Esophagus (tissue), 2 donors: Measurements from ENCODE around the gene HAUS5. TPM values are rescaled to one million over a fixed set of nuclear protein-coding genes. Genes with fewer than 3 reads are reported as not detected.
A peak's percentile ranks its signal among the peaks of the same experiment; 100 is the strongest.

Experiments
- H3K27ac ChIP-seq, 2 donors: one replicate each; pipeline ENCODE4 v1.5.1; 2013; ENCODE audit warnings: low read depth in 2 of 2, mild to moderate bottlenecking in 2 of 2, inconsistent platforms in 1 of 2, low read length in 1 of 2, moderate library complexity in 1 of 2
- H3K27me3 ChIP-seq, 2 donors: one replicate each; pipeline ENCODE4 v1.6.1; 2013; ENCODE audit warnings: low read length in 2 of 2, control low read depth in 1 of 2, mild to moderate bottlenecking in 1 of 2; ENCODE audit not compliant: insufficient read depth in 2 of 2, control insufficient read depth in 1 of 2
- H3K36me3 ChIP-seq, 2 donors: one replicate each; pipeline ENCODE4 v1.6.1; 2013; ENCODE audit warnings: low read length in 1 of 2; ENCODE audit not compliant: control insufficient read depth in 2 of 2, insufficient read depth in 2 of 2
- H3K4me1 ChIP-seq, 2 donors: one replicate each; pipeline ENCODE4 v1.6.1; 2013; ENCODE audit warnings: low read length in 1 of 2; ENCODE audit not compliant: control insufficient read depth in 2 of 2, insufficient read depth in 2 of 2
- H3K4me3 ChIP-seq, 2 donors: one replicate each; pipeline ENCODE4 v1.5.1; 2013; ENCODE audit warnings: low read length in 2 of 2, mild to moderate bottlenecking in 2 of 2, low read depth in 1 of 2, moderate library complexity in 1 of 2
- H3K9me3 ChIP-seq, 2 donors: one replicate each; pipeline ENCODE4 v1.6.1; 2013; ENCODE audit warnings: mild to moderate bottlenecking in 2 of 2, low read depth in 1 of 2, low read length in 1 of 2, moderate library complexity in 1 of 2; ENCODE audit not compliant: control insufficient read depth in 2 of 2, insufficient read depth in 1 of 2
- WGBS, 2 donors: extraction: QIAGEN DNeasy Blood & Tissue Kit; methylation state at CpG; one replicate each; pipeline ENCODE4 v1.1.7; 2013; 5-methylcytosine and 5-hydroxymethylcytosine counted together
- polyA plus RNA-seq, 2 donors: library from polyadenylated mRNA; stranded (reverse); fragments of 200-250 nt; gene quantifications; one replicate each; pipeline ENCODE4 v1.2.3, GENCODE V29; 2013
- donor health status: healthy with polysubstance abuse.
- donor health status: Bipolar disorder and iron deficiency.

The HAUS5 gene, protein sequence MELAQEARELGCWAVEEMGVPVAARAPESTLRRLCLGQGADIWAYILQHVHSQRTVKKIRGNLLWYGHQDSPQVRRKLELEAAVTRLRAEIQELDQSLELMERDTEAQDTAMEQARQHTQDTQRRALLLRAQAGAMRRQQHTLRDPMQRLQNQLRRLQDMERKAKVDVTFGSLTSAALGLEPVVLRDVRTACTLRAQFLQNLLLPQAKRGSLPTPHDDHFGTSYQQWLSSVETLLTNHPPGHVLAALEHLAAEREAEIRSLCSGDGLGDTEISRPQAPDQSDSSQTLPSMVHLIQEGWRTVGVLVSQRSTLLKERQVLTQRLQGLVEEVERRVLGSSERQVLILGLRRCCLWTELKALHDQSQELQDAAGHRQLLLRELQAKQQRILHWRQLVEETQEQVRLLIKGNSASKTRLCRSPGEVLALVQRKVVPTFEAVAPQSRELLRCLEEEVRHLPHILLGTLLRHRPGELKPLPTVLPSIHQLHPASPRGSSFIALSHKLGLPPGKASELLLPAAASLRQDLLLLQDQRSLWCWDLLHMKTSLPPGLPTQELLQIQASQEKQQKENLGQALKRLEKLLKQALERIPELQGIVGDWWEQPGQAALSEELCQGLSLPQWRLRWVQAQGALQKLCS
- polyA plus RNA-seq: 10 to 100 TPM; 10.1 to 24.1 TPM

GRCh38 chr19:35612559-35613321, at the start of gene HAUS5:
HAUS5 (plus strand) TSS chr19:35612735; CDS start chr19:35612795, 60 bp downstream.
- Histone ChIP-seq H3K27ac (peak within 1 kb of the TSS; percentile 50 to 85), H3K4me3 (peak within 1 kb of the TSS; percentile 68 to 82)

DNA sequence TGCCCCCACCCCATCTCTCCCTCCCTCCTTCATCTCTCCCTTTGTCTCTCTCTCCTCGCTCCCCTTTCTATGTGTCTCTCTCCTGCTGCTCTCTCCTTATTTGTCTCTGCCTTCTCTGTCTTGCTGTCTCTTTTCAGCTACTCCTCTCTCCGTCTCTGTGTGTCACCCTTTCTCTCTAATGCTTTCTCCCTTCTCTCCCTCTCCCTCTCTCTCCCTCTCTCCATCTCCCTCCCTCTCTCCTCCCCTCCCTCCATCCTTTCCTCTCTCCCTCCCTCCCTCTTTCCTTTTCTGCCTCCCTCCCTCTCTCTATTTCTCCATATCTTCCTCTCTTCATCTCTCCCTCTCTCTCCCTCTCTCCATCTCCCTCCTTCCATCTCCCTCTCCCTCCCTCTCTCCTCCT, 49.8 kb upstream of the HAUS5 start:
- no peak overlapping the region for H3K27ac ChIP-seq
- H3K36me3 ChIP-seq: no peaks in the 10 kb centered on the region
- no peak overlapping the region for H3K4me3 ChIP-seq
- no peaks in the 10 kb centered on the region for H3K9me3 ChIP-seq
- H3K4me1 ChIP-seq: peaks cover 3 to 13% of the 10 kb centered on the region in 2 donors
- WGBS, 2 donors: 59 to 63% methylated on average over 2 of the region's 2 CpGs
- H3K27me3 ChIP-seq: peaks cover 0 to 9% of the 10 kb centered on the region in 2 donors

More at GRCh38 chr19:35612559-35613321, at the start of gene HAUS5:
- Histone ChIP-seq H3K36me3 (peaks cover 0 to 3% of the 10 kb centered on the region in 2 donors), H3K9me3 (no peaks in the 10 kb centered on the region), H3K27me3 (no peaks in the 10 kb centered on the region), H3K4me1 (peaks cover 4 to 5% of the 10 kb centered on the region in 2 donors)
- 1% methylated on average over 47 of the region's 47 CpGs for WGBS, 2 donors

DNA sequence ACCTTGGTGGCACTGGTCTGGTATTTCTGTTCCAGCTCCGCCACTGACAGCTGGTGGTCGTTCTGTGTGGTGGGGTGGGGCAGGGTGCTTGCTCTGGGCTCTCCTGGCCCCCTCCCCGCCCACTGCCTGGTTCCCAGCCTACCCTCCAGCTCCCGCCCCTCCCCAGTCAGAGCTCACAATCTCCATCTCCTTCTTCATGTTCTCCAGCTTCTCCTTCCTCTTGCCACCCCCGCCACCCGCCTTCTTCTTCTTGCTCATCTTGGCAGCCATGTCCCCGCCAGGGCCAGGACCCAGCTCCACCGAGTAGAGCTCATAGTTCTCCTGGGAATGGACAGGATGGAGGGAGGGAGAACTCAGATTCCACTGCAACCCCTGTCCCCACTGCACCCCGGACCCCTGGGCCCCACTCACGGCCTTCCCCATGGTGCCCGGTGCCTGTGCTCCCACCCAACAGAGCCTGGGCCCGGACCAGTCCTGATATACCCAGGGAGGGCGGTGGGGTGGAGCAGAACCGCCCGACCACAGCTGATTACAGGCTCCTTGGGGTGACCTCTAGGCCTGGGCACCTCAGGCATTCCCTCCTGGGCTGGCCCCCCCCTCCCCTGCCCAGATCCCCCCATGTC, 49.2 kb upstream of the HAUS5 start, which contains the start of gene ATP4A:
TSS of gene ATP4A (minus strand) at position 452 of the 623 bp plus-strand sequence. CDS start at position 423, 29 bp downstream.
- WGBS, 2 donors: 69 to 70% methylated on average over 15 of the region's 15 CpGs
- Histone ChIP-seq H3K9me3 (no peaks in the 10 kb centered on the region), H3K36me3 (no peaks in the 10 kb centered on the region), H3K4me3 (no peak within 1 kb of the TSS), H3K4me1 (peaks cover 0 to 7% of the 10 kb centered on the region in 2 donors), H3K27me3 (peaks cover 0 to 6% of the 10 kb centered on the region in 2 donors), H3K27ac (no peak within 1 kb of the TSS)

GRCh38 chr19:35565016-35565856, 47.3 kb upstream of the HAUS5 start:
- 63 to 74% methylated on average over 12 of the region's 12 CpGs for WGBS, 2 donors
- H3K27me3 ChIP-seq: no peaks in the 10 kb centered on the region
- H3K27ac ChIP-seq: no peak overlapping the region
- no peak overlapping the region for H3K4me3 ChIP-seq
- no peaks in the 10 kb centered on the region for H3K4me1 ChIP-seq
- H3K36me3 ChIP-seq: no peaks in the 10 kb centered on the region
- no peaks in the 10 kb centered on the region for H3K9me3 ChIP-seq

GRCh38 chr19:35566738-35567137, 45.8 kb upstream of the HAUS5 start:
- Histone ChIP-seq H3K36me3 (no peaks in the 10 kb centered on the region), H3K27me3 (no peaks in the 10 kb centered on the region), H3K27ac (no peak overlapping the region), H3K4me3 (no peak overlapping the region), H3K9me3 (no peaks in the 10 kb centered on the region), H3K4me1 (no peaks in the 10 kb centered on the region)
- 76 to 82% methylated on average over 7 of the region's 7 CpGs for WGBS, 2 donors

DNA sequence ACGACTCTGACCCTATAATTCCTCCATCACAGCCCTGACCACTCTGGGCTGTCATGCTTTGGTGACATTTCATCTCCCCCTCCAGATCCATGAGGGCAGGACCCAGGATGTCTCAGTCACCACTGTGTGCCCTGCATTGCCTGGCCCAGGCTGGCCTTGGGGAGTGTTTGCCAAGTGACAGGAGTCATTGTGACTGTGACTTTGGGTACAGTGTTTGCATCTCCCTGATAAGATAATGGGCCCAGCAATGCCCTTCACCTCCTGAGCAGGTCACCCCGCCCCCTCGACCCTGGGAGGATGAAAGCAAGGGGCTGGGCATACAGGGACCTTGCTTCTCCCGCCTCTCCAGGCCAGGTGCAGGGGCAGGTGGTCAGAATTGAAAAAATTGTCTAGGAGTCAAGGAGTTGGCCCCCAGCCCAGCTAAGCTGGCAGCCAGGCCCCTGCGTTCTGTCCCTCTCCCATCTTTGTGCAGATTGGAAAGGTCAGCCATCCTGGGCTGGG, 43.2 kb upstream of the HAUS5 start:
- no peaks in the 10 kb centered on the region for H3K27me3 ChIP-seq
- no peaks in the 10 kb centered on the region for H3K4me1 ChIP-seq
- H3K27ac ChIP-seq: no peak overlapping the region
- H3K36me3 ChIP-seq: no peaks in the 10 kb centered on the region
- no peak overlapping the region for H3K4me3 ChIP-seq
- H3K9me3 ChIP-seq: no peaks in the 10 kb centered on the region
- WGBS, 2 donors: 48 to 55% methylated on average over 5 of the region's 5 CpGs

GRCh38 chr19:35571406-35571965, 41.0 kb upstream of the HAUS5 start:
- 55 to 74% methylated on average over 1 of the region's 1 CpG for WGBS, 2 donors
- H3K36me3 ChIP-seq: no peaks in the 10 kb centered on the region
- no peaks in the 10 kb centered on the region for H3K4me1 ChIP-seq
- H3K9me3 ChIP-seq: peaks cover 0 to 4% of the 10 kb centered on the region in 2 donors
- H3K27ac ChIP-seq: no peak overlapping the region
- no peaks in the 10 kb centered on the region for H3K27me3 ChIP-seq
- no peak overlapping the region for H3K4me3 ChIP-seq

GRCh38 chr19:35577918-35578317, 34.6 kb upstream of the HAUS5 start:
- H3K4me3 ChIP-seq: no peak overlapping the region
- WGBS, 2 donors: 84 to 88% methylated on average over 1 of the region's 1 CpG
- H3K4me1 ChIP-seq: no peaks in the 10 kb centered on the region
- no peak overlapping the region for H3K27ac ChIP-seq
- H3K36me3 ChIP-seq: no peaks in the 10 kb centered on the region
- H3K9me3 ChIP-seq: peaks cover 0 to 14% of the 10 kb centered on the region in 2 donors
- H3K27me3 ChIP-seq: no peaks in the 10 kb centered on the region
